EL (cell line): ENCODE measurements around the gene FUT9.

Experiments used
- DNase-seq: peaks from one replicate; pipeline ENCODE4 v3.0.0-alpha.2; 2016

FUT9 gene

GRCh38 chr6:96015518-96016333, at the start of gene FUT9:
Gene FUT9, plus strand, starts transcription at chr6:96015974. Its CDS starts 187,182 bp downstream, at chr6:96203156.
- no peak for DNase-seq

GRCh38 chr6:95967594-95967993, 48.2 kb upstream of the FUT9 start:
- DNase-seq: no peak

GRCh38 chr6:95973976-95974375, 41.8 kb upstream of the FUT9 start:
- DNase-seq: no peak

- DNase-seq: no peak
These were observed 37.5 kb upstream of the FUT9 start for GRCh38 chr6:95978230-95978629.

GRCh38 chr6:95991906-95992305, 23.9 kb upstream of the FUT9 start:
- DNase-seq: no peak

DNA sequence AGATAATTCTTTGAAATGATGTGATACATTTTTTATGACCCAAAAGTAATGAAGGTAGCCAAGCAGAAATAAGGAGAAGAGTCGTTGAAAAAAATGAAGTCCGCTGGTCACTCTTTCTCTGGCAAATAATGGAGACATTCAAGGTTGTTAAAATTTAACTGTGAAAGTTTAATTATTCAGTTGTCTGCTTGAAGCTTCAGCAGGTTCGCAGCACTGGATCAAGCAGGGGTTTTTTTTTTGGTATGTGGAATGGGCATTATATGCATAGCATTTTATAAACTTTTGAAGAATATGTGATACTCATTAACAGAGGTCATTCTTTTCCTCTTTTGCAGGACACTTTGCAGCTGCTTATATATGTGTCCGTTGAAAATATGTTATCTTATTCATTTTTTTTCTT, 21.6 kb upstream of the FUT9 start:
- DNase-seq: no peak

- no peak for DNase-seq
These were observed 17.6 kb upstream of the FUT9 start for GRCh38 chr6:95998133-95998532.

DNA sequence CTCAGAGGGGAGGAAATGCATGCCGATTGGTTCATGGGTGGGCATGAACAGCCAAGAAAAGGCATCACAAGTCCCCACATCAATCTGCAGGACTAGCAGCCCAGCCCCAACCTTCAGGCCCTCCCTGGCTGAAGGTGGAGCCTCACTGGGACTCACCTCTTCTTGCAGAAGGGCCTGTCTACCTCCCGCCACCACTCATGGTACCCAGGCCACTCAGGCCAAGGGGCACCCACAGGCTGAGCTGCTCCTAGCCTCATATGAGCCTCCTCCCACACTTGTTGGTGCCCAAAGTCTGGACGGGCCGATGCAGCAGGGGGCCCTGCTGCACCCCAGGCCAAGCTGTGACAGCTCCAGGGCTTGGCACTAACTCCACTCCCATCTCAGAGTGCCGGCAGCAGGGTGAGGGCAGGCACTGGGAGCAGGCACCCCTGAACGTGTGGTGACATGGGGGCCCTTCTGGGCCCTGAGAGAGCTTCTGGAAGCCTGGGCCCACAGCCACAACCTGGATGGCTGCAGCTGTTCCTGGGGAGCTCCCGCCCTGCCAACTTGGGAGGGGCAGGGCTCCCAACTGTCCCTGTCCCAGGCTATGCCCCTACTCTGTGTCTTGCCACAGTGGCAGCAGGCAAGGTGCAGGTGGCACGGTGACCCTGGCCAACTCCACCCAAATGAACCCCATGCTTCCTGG, 13.7 kb upstream of the FUT9 start:
- no peak for DNase-seq

DNA sequence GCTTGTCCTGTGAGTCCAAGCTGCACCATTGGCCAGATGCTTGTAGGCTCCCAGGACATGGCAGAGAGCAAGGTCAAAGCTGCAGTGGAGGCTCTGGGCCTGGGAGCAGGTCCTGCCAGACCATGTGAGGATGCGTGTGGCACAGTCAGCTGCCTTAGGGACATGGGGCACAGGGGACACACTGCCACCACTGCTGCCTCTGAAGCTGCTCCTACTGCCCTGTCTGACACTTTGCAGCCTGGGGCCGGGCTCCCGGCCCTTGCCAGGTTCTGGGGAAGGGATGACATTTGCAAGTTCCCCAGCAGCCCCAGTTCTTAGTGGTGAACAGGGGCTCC, 13.2 kb upstream of the FUT9 start:
- DNase-seq: no peak

- DNase-seq: no peak
These were observed 12.9 kb upstream of the FUT9 start for GRCh38 chr6:96002912-96003311.

DNA sequence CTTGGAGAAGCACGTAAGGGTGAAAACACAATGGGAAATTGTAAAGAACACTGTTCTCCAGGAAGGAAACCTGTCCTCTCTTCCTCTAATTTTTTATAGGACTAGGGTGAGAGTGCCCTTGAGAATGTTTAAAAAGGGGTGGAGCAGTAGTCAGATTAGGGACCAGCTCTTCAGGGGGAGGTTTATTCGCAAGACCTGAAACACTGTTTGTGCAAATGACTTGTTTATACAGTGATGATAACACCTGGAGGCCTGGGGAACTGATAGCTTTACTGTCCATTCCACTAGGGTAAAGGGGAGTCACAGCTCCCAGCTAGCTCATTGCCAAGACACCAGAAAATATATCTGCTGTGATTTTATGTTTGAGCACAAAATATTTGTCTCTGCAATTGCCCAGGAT, 8.1 kb upstream of the FUT9 start:
- no peak for DNase-seq

DNA sequence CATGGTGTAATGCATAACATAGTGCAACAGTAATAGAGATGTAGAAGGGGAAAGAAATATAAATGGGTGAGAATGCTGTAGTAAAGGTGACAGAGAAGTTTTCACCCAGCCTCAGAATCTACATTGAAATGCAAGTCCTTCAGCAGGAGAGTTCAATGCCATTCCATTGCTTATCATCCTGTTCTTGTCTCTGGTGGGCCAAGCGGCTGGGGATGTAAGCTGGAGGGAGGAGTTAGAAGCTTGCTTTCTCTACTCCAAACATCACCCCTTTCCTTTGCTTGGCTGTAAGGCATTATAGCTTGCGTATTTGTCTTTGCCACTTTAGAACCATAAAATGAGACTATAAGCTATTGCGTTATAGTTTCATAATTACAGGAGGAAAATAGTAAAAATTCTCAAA, 2.2 kb upstream of the FUT9 start:
- DNase-seq: no peak

- DNase-seq: no peak
These were observed 792 bp upstream of the FUT9 start for GRCh38 chr6:96014846-96015517.

DNA sequence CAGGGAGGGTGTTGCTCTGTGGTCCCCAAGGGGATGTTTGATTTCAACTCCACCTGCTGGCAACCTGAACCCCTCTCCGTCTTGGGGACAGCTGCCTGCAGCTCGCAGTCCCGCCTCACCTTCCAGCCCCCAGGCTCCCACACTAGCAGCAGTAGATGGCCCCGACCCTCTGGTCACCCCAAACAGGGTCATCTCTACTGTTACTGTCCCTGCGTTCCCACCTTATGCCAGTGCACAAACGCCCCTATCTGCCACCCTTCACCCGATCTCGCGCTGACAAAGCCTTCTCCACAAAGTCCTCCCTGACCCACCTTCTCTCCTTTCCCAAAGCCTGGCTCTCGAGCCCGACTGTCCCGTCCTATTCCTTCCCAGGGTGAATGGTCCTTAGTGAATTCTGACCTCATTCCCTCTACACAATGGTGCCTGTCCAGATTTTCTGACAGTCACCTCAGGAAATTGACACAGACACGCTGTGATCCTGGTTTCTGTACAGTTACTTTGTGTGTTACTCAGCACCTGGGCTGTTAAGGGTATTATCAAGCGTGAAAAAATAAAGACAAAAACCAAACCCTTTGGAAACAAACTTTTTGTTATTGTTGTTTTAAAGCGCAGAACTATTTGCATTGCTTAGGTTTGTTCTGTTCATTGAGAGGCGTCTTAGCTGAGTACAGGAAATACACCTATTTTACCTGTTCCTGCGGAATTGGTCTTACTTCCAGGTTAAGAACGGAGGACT, 728 bp downstream of the FUT9 start:
- no peak for DNase-seq

- DNase-seq: no peak
These were observed 1.2 kb downstream of the FUT9 start for GRCh38 chr6:96017070-96017359.

DNA sequence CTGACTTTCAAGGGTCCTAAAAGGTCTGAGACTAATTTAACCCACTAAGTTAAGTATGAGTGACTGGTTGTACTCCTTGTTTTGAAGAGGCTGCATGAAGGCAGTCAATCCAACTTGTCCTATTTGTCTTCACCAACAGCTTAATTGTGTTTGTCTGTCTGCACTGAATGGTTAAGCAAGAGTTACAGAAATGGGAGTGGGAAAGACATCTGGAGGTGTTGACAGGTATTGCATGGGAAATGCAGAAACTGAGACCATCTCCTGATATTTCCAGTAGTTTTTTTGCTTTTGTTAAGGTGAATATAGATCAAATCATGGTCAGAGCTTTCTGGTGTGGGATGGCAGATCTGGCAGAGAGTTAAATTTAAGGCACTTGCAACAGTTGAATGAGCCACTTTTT, 6.5 kb downstream of the FUT9 start:
- DNase-seq: no peak

GRCh38 chr6:96032661-96033060, 16.9 kb downstream of the FUT9 start:
- DNase-seq: no peak

DNA sequence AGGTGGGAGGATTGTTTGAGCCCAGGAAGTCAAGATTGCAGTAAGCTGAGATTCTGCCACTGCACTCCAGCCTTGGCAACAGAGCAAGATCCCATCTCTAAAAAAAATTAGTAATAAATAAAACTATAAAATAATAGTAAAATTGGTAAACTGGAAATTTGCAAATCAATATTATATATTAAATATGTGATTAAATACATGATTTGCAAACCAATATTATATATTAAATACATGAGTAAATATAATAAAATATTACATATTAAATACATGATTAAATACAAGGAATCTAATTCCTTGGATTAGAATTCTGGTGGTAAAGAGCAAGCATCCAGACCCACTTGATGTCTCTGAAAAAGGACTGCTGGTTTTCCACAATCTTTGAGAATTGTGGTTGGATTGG, 35.8 kb downstream of the FUT9 start:
- DNase-seq: no peak

DNA sequence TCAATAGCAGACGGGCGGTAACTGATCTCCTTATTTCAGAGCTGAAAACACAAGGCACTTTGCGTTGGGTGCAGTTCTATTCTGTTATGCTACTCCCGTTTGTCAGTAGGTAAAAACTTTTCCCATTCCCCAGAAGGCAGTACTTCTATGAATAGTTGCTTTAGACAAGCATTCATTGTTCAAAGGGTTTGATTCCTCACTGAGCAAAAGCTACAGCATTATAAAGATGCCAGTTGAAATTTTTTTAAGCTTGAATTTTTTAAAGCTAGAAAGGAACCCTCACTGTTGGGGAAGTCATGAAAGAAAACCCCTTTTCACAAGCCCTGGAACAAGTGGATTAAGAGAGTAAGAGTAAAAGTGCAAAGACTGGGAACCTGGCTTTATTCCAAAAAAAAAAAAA, 42.3 kb downstream of the FUT9 start:
- no peak for DNase-seq

- no peak for DNase-seq
These were observed 43.8 kb downstream of the FUT9 start for GRCh38 chr6:96059586-96059985.

DNA sequence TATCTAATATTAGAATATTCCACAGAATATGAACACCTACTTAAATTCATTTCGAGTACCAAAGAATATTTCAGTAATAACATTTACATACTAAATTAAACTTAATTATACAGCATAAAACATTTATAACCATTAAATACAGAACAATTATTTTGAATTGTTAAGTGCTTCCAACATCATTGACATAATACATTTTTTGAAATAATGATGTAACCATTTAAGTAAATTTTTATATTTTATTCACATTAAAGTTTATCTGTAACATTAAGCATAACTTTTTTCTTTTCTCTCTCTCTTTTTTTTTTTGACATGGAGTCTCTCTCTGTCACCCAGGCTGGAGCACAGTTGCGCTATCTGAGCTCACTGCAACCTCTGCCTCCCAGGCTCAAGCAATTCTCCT, 44.5 kb downstream of the FUT9 start:
- no peak for DNase-seq

DNA sequence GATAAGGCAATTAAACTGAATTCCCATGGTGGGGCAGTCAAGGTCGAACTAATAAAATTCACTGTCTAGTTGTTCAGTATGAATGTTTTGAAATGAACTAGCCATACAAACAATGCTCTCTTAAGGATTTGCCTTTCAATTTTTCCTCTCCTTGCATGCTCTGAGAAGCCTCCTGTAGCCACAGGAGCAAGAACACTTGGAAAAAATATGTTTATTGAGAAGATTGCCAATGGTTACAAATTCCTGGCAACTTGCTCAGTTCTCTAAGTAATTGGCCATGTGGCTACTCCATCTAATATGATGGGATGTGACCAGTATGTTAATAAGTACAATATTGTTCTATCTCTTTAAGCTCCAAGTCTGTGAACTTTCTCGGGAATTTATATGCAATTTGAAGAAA, 49.4 kb downstream of the FUT9 start:
- DNase-seq: no peak

DNA sequence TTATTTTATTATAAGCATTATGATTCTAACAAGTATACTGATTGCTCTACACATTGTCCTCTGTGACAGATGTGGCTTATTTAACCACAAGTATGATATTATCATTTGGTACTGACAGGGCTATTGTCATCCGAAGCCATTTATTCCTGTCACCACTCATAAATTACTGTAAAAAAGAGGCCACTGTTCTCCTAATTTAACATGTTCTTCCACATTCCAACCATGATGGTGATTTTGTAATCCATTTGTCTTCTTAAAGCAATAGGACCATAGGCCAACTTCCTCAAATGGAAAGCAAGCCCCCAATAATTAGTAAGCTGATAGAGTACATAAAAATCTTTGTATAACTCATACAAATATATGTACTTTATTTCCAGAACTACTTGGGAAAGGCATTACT, 50.6 kb downstream of the FUT9 start:
- no peak for DNase-seq

- DNase-seq: no peak
These were observed 57.8 kb downstream of the FUT9 start for GRCh38 chr6:96073555-96073954.
